HEK293 (cell line): ENCODE data around the gene TBCA.

Experiments used
- CTCF ChIA-PET: fragments of 350-600 bp; formaldehyde crosslinking; extraction: SDS; loops from one replicate; lab custom pipeline; 2021; ENCODE audit warnings: antibody characterized with exemption; lab: Yijun Ruan, JAX
- POLR2A ChIA-PET: fragments of 300-600 bp; formaldehyde crosslinking; extraction: SDS; loops from one replicate; lab custom pipeline; 2020; ENCODE audit warnings: antibody characterized with exemption, inconsistent platforms; lab: Yijun Ruan, JAX
- H3K27ac ChIP-seq: fragments of 200-500 bp; sonication (Bioruptor generic); 2 replicates; pipeline ENCODE4 v1.5.1; 2014; ENCODE audit warnings: low read depth, low read length, control low read depth, inconsistent platforms; ENCODE audit errors: extremely low read depth
- H3K36me3 ChIP-seq, 2 experiments: fragments of 200-500 bp in 1 of 2; sonication (Bioruptor generic) in 1 of 2; 1 replicate in 1 of 2; 2 replicates in 1 of 2; pipeline ENCODE4 v1.5.1; 2014 to 2017; ENCODE audit warnings: inconsistent platforms in 2 of 2, low read length in 2 of 2; ENCODE audit not compliant: control insufficient read depth in 2 of 2, insufficient read depth in 1 of 2
- H3K4me1 ChIP-seq: fragments of 200-500 bp; sonication (Bioruptor generic); 2 replicates; pipeline ENCODE4 v1.5.1; 2014; ENCODE audit warnings: mild to moderate bottlenecking, low read length, inconsistent platforms; ENCODE audit not compliant: control insufficient read depth, insufficient read depth
- H3K4me3 ChIP-seq: 2 replicates; pipeline ENCODE4 v1.5.1; 2011; ENCODE audit warnings: low read depth, mild to moderate bottlenecking, control low read depth, low read length, moderate library complexity
- H3K9me3 ChIP-seq: fragments of 200-500 bp; sonication (Bioruptor generic); 2 replicates; pipeline ENCODE4 v1.5.1; 2014; ENCODE audit warnings: low read depth, low read length, inconsistent platforms; ENCODE audit not compliant: control insufficient read depth, insufficient read depth
- EGR2 ChIP-seq: fragments of 450-650 bp; formaldehyde crosslinking; IDR thresholded peaks from 2 replicates; pipeline ENCODE4 v1.5.1; 2016; ENCODE audit warnings: low read depth, missing biosample characterization, missing genetic modification characterization
- HOXA7 ChIP-seq: sonication (generic); formaldehyde crosslinking; IDR thresholded peaks from 2 replicates; pipeline ENCODE4 v1.8.1; 2022; ENCODE audit warnings: missing genetic modification reagents, borderline replicate concordance
- KLF7 ChIP-seq: fragments of 450-650 bp; formaldehyde crosslinking; IDR thresholded peaks from 2 replicates; pipeline ENCODE4 v1.5.1; 2016; ENCODE audit warnings: missing biosample characterization, missing genetic modification characterization, borderline replicate concordance
- KLF9 ChIP-seq: fragments of 450-650 bp; formaldehyde crosslinking; IDR thresholded peaks from 2 replicates; pipeline ENCODE4 v1.5.1; 2016; ENCODE audit warnings: missing biosample characterization, missing genetic modification characterization, low read depth
- MYNN ChIP-seq: fragments of 450-650 bp; formaldehyde crosslinking; IDR thresholded peaks from 2 replicates; pipeline ENCODE4 v1.5.1; 2016; ENCODE audit warnings: missing biosample characterization, missing genetic modification characterization, borderline replicate concordance
- SP3 ChIP-seq: fragments of 450-650 bp; formaldehyde crosslinking; IDR thresholded peaks from 2 replicates; pipeline ENCODE4 v1.5.1; 2016; ENCODE audit warnings: missing biosample characterization, missing genetic modification characterization
- ZBTB11 ChIP-seq: fragments of 450-650 bp; formaldehyde crosslinking; conservative IDR thresholded peaks from 2 replicates; pipeline ENCODE4 v1.5.1; 2016; ENCODE audit warnings: low read depth, missing biosample characterization, missing genetic modification characterization
- ZBTB21 ChIP-seq: fragments of 450-650 bp; formaldehyde crosslinking; IDR thresholded peaks from 2 replicates; pipeline ENCODE4 v1.5.1; 2017; ENCODE audit warnings: missing biosample characterization, missing genetic modification characterization
- ZBTB6 ChIP-seq: fragments of 450-650 bp; formaldehyde crosslinking; IDR thresholded peaks from 2 replicates; pipeline ENCODE4 v1.5.1; 2017; ENCODE audit warnings: missing biosample characterization, missing genetic modification characterization
- ZFHX2 ChIP-seq: fragments of 450-650 bp; formaldehyde crosslinking; conservative IDR thresholded peaks from 2 replicates; pipeline ENCODE4 v1.5.1; 2016; ENCODE audit warnings: missing biosample characterization, missing genetic modification characterization
- ZNF114 ChIP-seq: fragments of 450-650 bp; formaldehyde crosslinking; IDR thresholded peaks from 2 replicates; pipeline ENCODE4 v1.5.0; 2017; ENCODE audit warnings: missing biosample characterization, missing genetic modification characterization
- ZNF214 ChIP-seq: fragments of 450-650 bp; formaldehyde crosslinking; IDR thresholded peaks from 2 replicates; pipeline ENCODE4 v1.5.1; 2017; ENCODE audit warnings: missing biosample characterization, mild to moderate bottlenecking, missing genetic modification characterization, borderline replicate concordance
- ZNF24 ChIP-seq: fragments of 450-650 bp; formaldehyde crosslinking; IDR thresholded peaks from 2 replicates; pipeline ENCODE4 v1.5.1; 2016; ENCODE audit warnings: missing biosample characterization, missing genetic modification characterization
- ZNF26 ChIP-seq: fragments of 450-650 bp; formaldehyde crosslinking; IDR thresholded peaks from 2 replicates; pipeline ENCODE4 v1.5.1; 2016; ENCODE audit warnings: missing biosample characterization, missing genetic modification characterization
- ZNF292 ChIP-seq: fragments of 450-650 bp; formaldehyde crosslinking; IDR thresholded peaks from 2 replicates; pipeline ENCODE4 v1.5.1; 2016; ENCODE audit warnings: low read depth, missing biosample characterization, missing genetic modification characterization, borderline replicate concordance
- ZNF302 ChIP-seq: fragments of 450-650 bp; formaldehyde crosslinking; IDR thresholded peaks from 2 replicates; pipeline ENCODE4 v1.5.1; 2016; ENCODE audit warnings: missing biosample characterization, missing genetic modification characterization, low read depth
- ZNF423 ChIP-seq: fragments of 450-650 bp; formaldehyde crosslinking; IDR thresholded peaks from 2 replicates; pipeline ENCODE4 v1.5.1; 2016; ENCODE audit warnings: missing biosample characterization, missing genetic modification characterization
- ZNF48 ChIP-seq: fragments of 450-650 bp; formaldehyde crosslinking; IDR thresholded peaks from 2 replicates; pipeline ENCODE4 v1.5.1; 2016; ENCODE audit warnings: missing biosample characterization, missing genetic modification characterization
- ZNF585B ChIP-seq: fragments of 450-650 bp; formaldehyde crosslinking; IDR thresholded peaks from 2 replicates; pipeline ENCODE4 v1.5.1; 2016; ENCODE audit warnings: missing biosample characterization, missing genetic modification characterization
- ZNF645 ChIP-seq: fragments of 450-650 bp; formaldehyde crosslinking; IDR thresholded peaks from 2 replicates; pipeline ENCODE4; 2016; ENCODE audit warnings: missing biosample characterization, missing genetic modification characterization
- ZNF776 ChIP-seq: fragments of 450-650 bp; formaldehyde crosslinking; IDR thresholded peaks from 2 replicates; pipeline ENCODE4 v1.5.0; 2017; ENCODE audit warnings: missing biosample characterization, missing genetic modification characterization, borderline replicate concordance

Gene TBCA

GRCh38 chr5:77791356-77791755 is 15.2 kb upstream of the TBCA start:
- H3K9me3 ChIP-seq, result no peaks in the 10 kb centered on the region
- H3K36me3 ChIP-seq, result no peaks in the 10 kb centered on the region
- no peak overlapping the region for H3K27ac ChIP-seq
- H3K4me3 ChIP-seq, result no peak overlapping the region
- ChIA-PET CTCF (no interaction called here), POLR2A (no interaction called here)
- TF ChIP-seq MYNN, result no peak
- TF ChIP-seq ZNF302 (tag by site-specific recombination), result no peak
- TF ChIP-seq ZNF24 (tag by site-specific recombination), result no peak
- TF ChIP-seq ZBTB6, result no peak
- no peak for TF ChIP-seq ZNF26 (tag by site-specific recombination)
- TF ChIP-seq ZNF292 (tag by site-specific recombination), result no peak
- H3K4me1 ChIP-seq, result no peaks in the 10 kb centered on the region

GRCh38 chr5:77785229-77785628 is 9.1 kb upstream of the TBCA start:
- TF ChIP-seq ZNF214 (tag by site-specific recombination), result no peak
- ChIA-PET POLR2A (no interaction called here), CTCF (no interaction called here)
- H3K4me3 ChIP-seq, result no peak overlapping the region
- H3K9me3 ChIP-seq, result no peaks in the 10 kb centered on the region
- H3K4me1 ChIP-seq, result no peaks in the 10 kb centered on the region
- H3K36me3 ChIP-seq, result no peaks in the 10 kb centered on the region
- H3K27ac ChIP-seq, result no peak overlapping the region

GRCh38 chr5:77784735-77785134 is 8.6 kb upstream of the TBCA start:
- TF ChIP-seq ZFHX2 (tag by site-specific recombination) (no peak), ZNF776 (tag by site-specific recombination) (no peak)
- H3K27ac ChIP-seq, result no peak overlapping the region
- no peaks in the 10 kb centered on the region for H3K4me1 ChIP-seq
- H3K4me3 ChIP-seq, result no peak overlapping the region
- ChIA-PET POLR2A (no interaction called here), CTCF (no interaction called here)
- no peaks in the 10 kb centered on the region for H3K9me3 ChIP-seq
- H3K36me3 ChIP-seq, result no peaks in the 10 kb centered on the region

GRCh38 chr5:77781076-77781475 is 4.9 kb upstream of the TBCA start:
- ChIA-PET POLR2A (no interaction called here), CTCF (no interaction called here)
- no peak overlapping the region for H3K4me3 ChIP-seq
- H3K27ac ChIP-seq, result no peak overlapping the region
- H3K9me3 ChIP-seq, result no peaks in the 10 kb centered on the region
- no peaks in the 10 kb centered on the region for H3K4me1 ChIP-seq
- no peak for TF ChIP-seq ZNF423 (tag by site-specific recombination)
- TF ChIP-seq ZNF645 (tag by site-specific recombination), result no peak
- no peak for TF ChIP-seq ZNF114
- no peak for TF ChIP-seq HOXA7
- no peak for TF ChIP-seq ZNF585B (tag by site-specific recombination)
- TF ChIP-seq EGR2 (tag by site-specific recombination), result no peak
- TF ChIP-seq ZBTB11 (tag by site-specific recombination), result no peak
- TF ChIP-seq ZNF48 (tag by site-specific recombination), result no peak
- TF ChIP-seq ZNF302 (tag by site-specific recombination), result no peak
- TF ChIP-seq KLF9, result no peak
- no peak for TF ChIP-seq SP3 (tag by site-specific recombination)
- TF ChIP-seq ZBTB21, result no peak
- no peak for TF ChIP-seq KLF7
- H3K36me3 ChIP-seq, result no peaks in the 10 kb centered on the region
